ELF-1 (cell line): ENCODE results near the gene ERAS.
"Not testable (repeated sequence)": the region's sequence is repeated elsewhere in the genome, so short reads cannot be mapped to it uniquely, and the experiment has no call there.

ENCODE experiments used
- DNase-seq: peaks from one replicate; pipeline ENCODE4 v3.0.0-alpha.2; 2016; ENCODE audit warnings: low read depth, low spot score

Gene ERAS

GRCh38 chrX:48831136-48831908 lies 5.0 kb downstream of the ERAS start:
- peak; percentile 22 for DNase-seq

DNA sequence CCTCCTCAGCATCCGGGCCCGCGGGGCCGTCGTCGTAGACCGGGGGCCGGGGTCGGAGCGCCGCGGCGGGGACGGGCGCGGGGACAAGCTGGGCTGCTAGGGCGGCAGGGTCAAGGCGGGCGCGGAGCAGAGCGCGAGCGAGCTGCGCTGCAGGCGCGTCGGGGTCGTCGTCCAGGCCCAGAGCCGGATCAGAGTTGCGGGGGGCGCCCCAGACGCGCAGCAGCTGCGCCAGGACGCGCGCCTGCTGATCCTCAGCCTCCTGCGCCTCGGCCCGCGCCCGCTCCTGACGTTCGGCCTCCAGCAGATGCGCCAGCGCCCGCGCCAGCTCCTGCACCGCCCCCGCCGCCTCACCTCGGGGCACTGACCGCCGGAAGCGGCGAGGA lies 5.6 kb downstream of the ERAS start:
- peak; percentile 58 for DNase-seq

DNA sequence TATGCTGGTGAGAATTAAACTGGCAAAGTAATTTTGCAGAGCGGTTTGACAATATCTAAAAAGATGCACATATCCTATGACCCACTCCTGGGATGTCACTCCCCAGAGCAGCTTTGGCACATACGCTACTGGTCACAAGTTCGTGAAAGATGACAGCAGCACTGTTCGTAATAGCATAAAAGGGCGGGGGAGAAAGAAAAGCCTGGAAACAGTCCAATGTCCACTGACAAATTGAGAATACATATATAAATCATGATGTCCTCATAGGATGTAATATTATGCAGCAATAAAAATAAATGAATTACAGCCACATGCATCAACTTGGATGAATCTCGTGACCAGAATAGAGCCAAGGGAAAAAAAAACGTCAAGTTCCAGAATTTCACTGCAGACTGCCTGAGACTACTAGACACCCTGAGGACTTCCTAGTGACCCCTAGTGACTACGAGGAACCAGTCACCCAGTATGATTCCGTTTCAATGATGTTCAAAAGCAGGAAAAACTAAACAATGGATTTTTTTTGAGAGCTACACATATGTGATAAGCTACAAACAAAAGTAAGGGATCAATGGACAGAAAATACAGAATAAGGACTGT lies 7.3 kb downstream of the ERAS start:
- DNase-seq = no peak

DNA sequence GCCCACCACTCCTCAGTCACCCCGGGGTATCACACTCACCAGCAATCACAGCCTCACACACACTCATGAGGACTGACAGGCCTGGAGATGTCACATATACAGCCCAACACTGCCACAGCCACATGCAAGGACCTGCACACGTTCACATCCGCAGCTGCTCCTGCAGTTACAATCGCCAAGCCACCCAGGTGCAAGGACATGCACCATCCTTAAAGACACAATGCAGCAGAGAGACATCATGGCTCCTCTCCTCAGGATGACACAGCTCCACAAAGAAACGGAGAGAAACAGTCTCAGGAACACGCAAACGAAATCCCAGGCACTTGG lies 8.0 kb downstream of the ERAS start:
- DNase-seq = no peak

DNA sequence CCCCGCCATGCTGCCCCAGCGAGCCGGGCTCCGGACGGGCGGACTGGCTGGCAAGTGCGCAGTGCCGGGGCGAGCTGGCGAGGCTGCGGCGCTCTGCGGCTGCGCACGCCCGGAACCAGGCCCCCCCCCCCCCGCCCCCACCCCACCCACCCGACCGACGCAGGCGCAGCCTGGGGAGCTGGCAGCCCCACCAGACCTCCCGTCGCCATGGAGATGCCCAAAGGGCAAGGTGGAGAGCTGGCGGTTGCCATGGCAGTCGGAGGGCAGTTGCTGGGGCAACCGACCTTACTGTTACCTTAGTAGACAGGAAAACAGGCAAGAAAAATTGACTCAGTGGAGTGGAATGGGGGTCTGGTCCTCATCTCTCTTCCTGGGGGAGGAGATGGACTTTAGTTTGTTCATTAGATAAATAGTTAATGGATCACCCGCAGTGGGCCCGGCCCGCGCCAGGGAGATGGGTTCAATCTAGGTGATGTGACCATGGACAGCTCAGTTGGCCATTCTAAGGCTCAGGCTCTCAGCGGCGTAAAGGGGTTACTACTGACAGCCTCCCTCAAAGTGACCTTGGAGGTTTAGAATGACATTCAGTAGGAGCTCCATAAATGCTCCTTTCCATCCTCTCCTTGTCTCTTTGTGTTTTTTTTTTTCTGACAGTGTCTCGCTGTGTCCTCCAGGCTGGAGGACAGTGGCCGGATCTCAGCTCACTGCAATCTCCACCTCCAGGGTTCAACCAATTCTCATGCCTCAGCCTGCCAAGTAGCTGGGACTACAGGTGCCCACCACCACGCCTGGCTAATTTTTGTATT lies 9.4 kb downstream of the ERAS start, which contains the start of gene PCSK1N:
PCSK1N (minus strand) TSS at position 87 of the 806 bp plus-strand sequence; CDS start at position 9, 78 bp downstream.
- DNase-seq = peak; percentile 50

DNA sequence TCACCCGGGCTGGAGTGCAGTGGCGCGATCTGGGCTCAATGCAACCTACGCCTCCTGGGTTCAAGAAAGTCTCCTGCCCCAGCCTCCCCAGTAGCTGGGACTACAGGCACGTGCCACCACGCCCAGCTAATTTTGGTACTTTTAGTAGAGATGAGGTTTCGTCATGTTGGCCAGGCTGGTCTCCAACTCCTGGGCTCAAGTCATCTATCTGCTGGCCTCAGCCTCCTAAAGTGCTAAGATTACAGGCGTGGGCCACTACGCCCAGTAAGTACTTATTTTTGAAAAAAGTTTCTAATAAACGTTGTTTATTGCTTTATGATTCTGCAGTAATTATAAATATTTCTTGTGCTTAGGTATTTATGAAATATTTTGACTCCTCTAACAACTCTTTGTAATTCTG lies 13.4 kb downstream of the ERAS start:
- no peak for DNase-seq

- no peak for DNase-seq
Measured at GRCh38 chrX:48848847-48849246, 22.5 kb downstream of the ERAS start.

- no peak for DNase-seq
Measured at GRCh38 chrX:48852857-48853256, 26.5 kb downstream of the ERAS start.

DNA sequence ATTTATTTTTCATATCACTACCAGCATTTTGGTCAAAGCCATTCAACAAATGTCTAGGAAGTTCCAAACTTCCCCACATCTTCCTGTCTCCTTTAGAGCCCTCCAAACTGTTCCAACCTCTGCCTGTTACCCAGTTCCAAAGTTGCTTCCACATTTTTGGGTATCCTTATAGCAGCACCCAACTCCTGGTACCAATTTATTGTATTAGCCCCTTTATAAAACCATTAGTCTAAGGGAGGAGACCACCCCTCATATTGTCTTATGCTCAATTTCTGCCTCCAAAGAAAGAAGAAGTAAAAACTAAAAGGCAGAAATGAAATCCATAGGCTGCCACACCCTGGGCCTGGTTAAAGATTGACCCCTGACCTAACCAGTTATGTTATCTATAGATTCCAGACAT lies 27.2 kb downstream of the ERAS start:
- DNase-seq = not testable (repeated sequence)

GRCh38 chrX:48854121-48854804 lies 27.9 kb downstream of the ERAS start:
- peak; percentile 25 for DNase-seq

DNA sequence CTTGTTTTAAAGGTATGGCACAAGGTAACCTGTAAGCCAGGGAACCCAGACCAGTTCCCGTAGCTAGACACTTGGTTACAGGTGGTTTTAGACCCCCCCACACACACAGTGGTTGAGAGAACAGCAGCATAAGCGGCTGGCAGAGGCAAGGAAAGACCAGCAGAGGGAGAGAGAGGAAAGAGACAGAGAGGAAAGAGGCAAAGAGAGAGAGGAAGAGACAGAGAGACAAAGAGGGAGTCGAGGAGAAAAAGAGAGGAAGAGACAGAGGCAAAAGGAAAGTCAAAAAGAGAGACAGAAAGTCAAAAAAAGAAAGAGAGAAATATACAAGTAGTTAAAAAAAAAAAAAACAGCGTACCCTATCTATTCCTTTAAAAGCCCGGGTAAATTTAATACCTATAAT lies 28.6 kb downstream of the ERAS start:
- DNase-seq = peak; percentile 35

DNA sequence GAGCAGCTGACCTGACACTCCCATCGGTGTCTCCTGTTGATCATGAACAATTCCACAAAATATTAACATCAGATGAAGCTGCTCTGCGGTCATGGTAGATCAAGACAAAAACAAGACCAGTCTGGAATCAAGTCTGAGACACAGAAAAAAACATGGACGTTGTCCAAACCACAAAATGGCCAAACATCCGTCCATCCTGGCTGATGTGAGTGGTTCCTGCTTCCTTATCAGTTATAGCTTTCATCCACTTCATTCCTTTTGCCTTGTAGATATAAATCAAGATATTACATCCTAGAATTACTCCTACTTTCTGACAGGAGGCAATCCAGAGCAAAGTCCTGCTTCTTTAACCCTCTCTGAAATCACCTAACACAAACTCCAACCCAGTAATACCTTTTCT lies 37.9 kb downstream of the ERAS start:
- DNase-seq = no peak

- DNase-seq = not testable (repeated sequence)
Measured at GRCh38 chrX:48872017-48872416, 45.7 kb downstream of the ERAS start.

DNA sequence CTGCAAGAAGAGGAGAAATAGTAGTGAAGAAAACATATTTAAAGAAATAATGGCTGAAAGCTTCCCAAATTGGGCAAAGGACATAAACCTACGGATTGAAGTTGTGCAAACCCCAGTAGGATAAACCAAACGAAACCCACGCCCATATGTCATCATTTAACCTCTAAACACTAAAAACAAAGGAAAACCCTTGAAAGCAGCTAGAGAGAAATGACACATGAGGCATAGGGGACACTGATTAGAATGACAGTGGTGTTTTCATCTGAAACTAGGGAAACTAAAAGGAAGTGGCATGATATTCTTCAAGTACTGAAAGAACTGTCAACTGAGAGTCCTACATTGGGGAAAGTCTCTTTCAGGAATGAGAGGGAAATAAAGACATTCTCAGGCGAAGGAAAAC lies 50.6 kb downstream of the ERAS start:
- not testable (repeated sequence) for DNase-seq
